ENCODE data around the gene NCAPD3. TPM values are rescaled to one million over a fixed set of nuclear protein-coding genes. Genes with fewer than 3 reads are reported as not detected.
A peak's percentile ranks its signal among the peaks of the same experiment; 100 is the strongest.

Gene NCAPD3, protein sequence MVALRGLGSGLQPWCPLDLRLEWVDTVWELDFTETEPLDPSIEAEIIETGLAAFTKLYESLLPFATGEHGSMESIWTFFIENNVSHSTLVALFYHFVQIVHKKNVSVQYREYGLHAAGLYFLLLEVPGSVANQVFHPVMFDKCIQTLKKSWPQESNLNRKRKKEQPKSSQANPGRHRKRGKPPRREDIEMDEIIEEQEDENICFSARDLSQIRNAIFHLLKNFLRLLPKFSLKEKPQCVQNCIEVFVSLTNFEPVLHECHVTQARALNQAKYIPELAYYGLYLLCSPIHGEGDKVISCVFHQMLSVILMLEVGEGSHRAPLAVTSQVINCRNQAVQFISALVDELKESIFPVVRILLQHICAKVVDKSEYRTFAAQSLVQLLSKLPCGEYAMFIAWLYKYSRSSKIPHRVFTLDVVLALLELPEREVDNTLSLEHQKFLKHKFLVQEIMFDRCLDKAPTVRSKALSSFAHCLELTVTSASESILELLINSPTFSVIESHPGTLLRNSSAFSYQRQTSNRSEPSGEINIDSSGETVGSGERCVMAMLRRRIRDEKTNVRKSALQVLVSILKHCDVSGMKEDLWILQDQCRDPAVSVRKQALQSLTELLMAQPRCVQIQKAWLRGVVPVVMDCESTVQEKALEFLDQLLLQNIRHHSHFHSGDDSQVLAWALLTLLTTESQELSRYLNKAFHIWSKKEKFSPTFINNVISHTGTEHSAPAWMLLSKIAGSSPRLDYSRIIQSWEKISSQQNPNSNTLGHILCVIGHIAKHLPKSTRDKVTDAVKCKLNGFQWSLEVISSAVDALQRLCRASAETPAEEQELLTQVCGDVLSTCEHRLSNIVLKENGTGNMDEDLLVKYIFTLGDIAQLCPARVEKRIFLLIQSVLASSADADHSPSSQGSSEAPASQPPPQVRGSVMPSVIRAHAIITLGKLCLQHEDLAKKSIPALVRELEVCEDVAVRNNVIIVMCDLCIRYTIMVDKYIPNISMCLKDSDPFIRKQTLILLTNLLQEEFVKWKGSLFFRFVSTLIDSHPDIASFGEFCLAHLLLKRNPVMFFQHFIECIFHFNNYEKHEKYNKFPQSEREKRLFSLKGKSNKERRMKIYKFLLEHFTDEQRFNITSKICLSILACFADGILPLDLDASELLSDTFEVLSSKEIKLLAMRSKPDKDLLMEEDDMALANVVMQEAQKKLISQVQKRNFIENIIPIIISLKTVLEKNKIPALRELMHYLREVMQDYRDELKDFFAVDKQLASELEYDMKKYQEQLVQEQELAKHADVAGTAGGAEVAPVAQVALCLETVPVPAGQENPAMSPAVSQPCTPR (N-terminal part only)
- total RNA-seq (2021) (46.5 to 63.0 TPM (median 49.1 TPM) in 3 replicates), Bru-seq, nascent RNA (percentile 80 among the genes with signal in this experiment)
- long read RNA-seq, experiment 1, full-length matches to known transcripts: 117 of 204 reads
- long read RNA-seq, experiment 1, partial matches to known transcripts: 56 of 204 reads
- long read RNA-seq, experiment 1, other reads (novel, unspliced or antisense): 31 of 204 reads
- long read RNA-seq, experiment 2, full-length matches to known transcripts: 8 of 55 reads
- long read RNA-seq, experiment 2, partial matches to known transcripts: 24 of 55 reads
- long read RNA-seq, experiment 2, other reads (novel, unspliced or antisense): 23 of 55 reads
- long read RNA-seq, experiment 3, partial matches to known transcripts: 2 of 3 reads
- long read RNA-seq, experiment 3, other reads (novel, unspliced or antisense): 1 of 3 reads

- Mint-ChIP-seq H3K27me3 (ENCODE audit: low read depth) (peaks cover 8% of the 10 kb centered on the region), H3K9me3 (no peaks in the 10 kb centered on the region), H3K4me1 (peaks cover 27% of the 10 kb centered on the region), H3K27ac (peak within 1 kb of the TSS; percentile 74), H3K36me3 (peaks cover 12% of the 10 kb centered on the region), H3K4me3 (peak within 1 kb of the TSS; percentile 93)
- ChIA-PET POLR2A (interaction anchor here (0.8 to 1.2 kb wide), 2 partner anchors 29 to 52 kb away, joined by 4 to 5 read pairs; partner anchors contain the start of genes ACAD8, GLB1L3 and THYN1), CTCF (interaction anchor here (0.7 to 3.3 kb wide), 13 partner anchors 11 to 296 kb away, joined by 3 to 22 read pairs (median 4); partner anchors contain the start of genes ACAD8, GLB1L2, GLB1L3 and THYN1)
- ATAC-seq (peak; percentile 89), DNase-seq (ENCODE audit: low spot score) (peak; percentile 97)
- TF ChIP-seq, protein P1, sequence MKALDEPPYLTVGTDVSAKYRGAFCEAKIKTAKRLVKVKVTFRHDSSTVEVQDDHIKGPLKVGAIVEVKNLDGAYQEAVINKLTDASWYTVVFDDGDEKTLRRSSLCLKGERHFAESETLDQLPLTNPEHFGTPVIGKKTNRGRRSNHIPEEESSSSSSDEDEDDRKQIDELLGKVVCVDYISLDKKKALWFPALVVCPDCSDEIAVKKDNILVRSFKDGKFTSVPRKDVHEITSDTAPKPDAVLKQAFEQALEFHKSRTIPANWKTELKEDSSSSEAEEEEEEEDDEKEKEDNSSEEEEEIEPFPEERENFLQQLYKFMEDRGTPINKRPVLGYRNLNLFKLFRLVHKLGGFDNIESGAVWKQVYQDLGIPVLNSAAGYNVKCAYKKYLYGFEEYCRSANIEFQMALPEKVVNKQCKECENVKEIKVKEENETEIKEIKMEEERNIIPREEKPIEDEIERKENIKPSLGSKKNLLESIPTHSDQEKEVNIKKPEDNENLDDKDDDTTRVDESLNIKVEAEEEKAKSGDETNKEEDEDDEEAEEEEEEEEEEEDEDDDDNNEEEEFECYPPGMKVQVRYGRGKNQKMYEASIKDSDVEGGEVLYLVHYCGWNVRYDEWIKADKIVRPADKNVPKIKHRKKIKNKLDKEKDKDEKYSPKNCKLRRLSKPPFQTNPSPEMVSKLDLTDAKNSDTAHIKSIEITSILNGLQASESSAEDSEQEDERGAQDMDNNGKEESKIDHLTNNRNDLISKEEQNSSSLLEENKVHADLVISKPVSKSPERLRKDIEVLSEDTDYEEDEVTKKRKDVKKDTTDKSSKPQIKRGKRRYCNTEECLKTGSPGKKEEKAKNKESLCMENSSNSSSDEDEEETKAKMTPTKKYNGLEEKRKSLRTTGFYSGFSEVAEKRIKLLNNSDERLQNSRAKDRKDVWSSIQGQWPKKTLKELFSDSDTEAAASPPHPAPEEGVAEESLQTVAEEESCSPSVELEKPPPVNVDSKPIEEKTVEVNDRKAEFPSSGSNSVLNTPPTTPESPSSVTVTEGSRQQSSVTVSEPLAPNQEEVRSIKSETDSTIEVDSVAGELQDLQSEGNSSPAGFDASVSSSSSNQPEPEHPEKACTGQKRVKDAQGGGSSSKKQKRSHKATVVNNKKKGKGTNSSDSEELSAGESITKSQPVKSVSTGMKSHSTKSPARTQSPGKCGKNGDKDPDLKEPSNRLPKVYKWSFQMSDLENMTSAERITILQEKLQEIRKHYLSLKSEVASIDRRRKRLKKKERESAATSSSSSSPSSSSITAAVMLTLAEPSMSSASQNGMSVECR (CRISPR knock-in tag; IDR thresholded peaks at IDR 0.05; ENCODE audit: borderline replicate concordance): peak; percentile 80; the same call in 1 of the 2 replicates
- TF ChIP-seq FOXP4 (CRISPR knock-in tag; IDR thresholded peaks at IDR 0.05): peak; percentile 36; the same call in 1 of the 2 replicates
- TF ChIP-seq NR1H2 (CRISPR knock-in tag; IDR thresholded peaks at IDR 0.05): no peak
- peak; percentile 54; the same call in 1 of the 2 replicates for TF ChIP-seq ETV6 (CRISPR knock-in tag; IDR thresholded peaks at IDR 0.05)
- TF ChIP-seq FOXP1 (CRISPR knock-in tag; IDR thresholded peaks at IDR 0.05; ENCODE audit: borderline replicate concordance): peak; percentile 38; the same call in 1 of the 2 replicates
- TF ChIP-seq ATF3 (CRISPR knock-in tag; conservative IDR thresholded peaks at IDR 0.05): no peak
- peak; percentile 91 for TF ChIP-seq NFYB (CRISPR knock-in tag; conservative IDR thresholded peaks at IDR 0.05; ENCODE audit: low read depth)
- no peak for TF ChIP-seq ZNF671 (CRISPR knock-in tag; IDR thresholded peaks at IDR 0.05)
- no peak; the same call in 1 of the 2 replicates for TF ChIP-seq NFE2L1 (CRISPR knock-in tag; IDR thresholded peaks at IDR 0.05)
- no peak; the same call in 1 of the 2 replicates for TF ChIP-seq CBFB (CRISPR knock-in tag; IDR thresholded peaks at IDR 0.05; ENCODE audit: low read depth)
- TF ChIP-seq TCF7 (CRISPR knock-in tag; IDR thresholded peaks at IDR 0.05; ENCODE audit: low read depth): no peak
- TF ChIP-seq TP53 (CRISPR knock-in tag; IDR thresholded peaks at IDR 0.05): 0 out of 2 replicates have a peak, but pooled peaks have one; percentile 4
- peak; percentile 7; the same call in 1 of the 2 replicates for TF ChIP-seq GABPB1 (CRISPR knock-in tag; IDR thresholded peaks at IDR 0.05)
- TF ChIP-seq, protein P2, sequence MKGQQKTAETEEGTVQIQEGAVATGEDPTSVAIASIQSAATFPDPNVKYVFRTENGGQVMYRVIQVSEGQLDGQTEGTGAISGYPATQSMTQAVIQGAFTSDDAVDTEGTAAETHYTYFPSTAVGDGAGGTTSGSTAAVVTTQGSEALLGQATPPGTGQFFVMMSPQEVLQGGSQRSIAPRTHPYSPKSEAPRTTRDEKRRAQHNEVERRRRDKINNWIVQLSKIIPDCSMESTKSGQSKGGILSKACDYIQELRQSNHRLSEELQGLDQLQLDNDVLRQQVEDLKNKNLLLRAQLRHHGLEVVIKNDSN (CRISPR knock-in tag; IDR thresholded peaks at IDR 0.05): 0 out of 2 replicates have a peak, but pooled peaks have one; percentile 26
- peak; percentile 52; the same call in 1 of the 2 replicates for TF ChIP-seq MYBL2 (CRISPR knock-in tag; IDR thresholded peaks at IDR 0.05)
- peak; percentile 78; the same call in 1 of the 2 replicates for TF ChIP-seq E2F5 (CRISPR knock-in tag; IDR thresholded peaks at IDR 0.05)
- no peak for TF ChIP-seq ZBTB43 (CRISPR knock-in tag; IDR thresholded peaks at IDR 0.05)
- TF ChIP-seq SMAD4 (CRISPR knock-in tag; IDR thresholded peaks at IDR 0.05): no peak
- TF ChIP-seq ZBTB21 (CRISPR knock-in tag; IDR thresholded peaks at IDR 0.05; ENCODE audit: borderline replicate concordance): 0 out of 2 replicates have a peak, but pooled peaks have one; percentile 38
Observed at GRCh38 chr11:134223836-134224709, at the start of gene NCAPD3, which contains the start of gene VPS26B. NCAPD3 (minus strand) TSS chr11:134223967; CDS start chr11:134223926, 41 bp downstream. VPS26B (plus strand) TSS chr11:134224671; CDS start chr11:134225123, 452 bp downstream.
